GM12892 (cell line): ENCODE measurements around the gene ANKFN1.
"Not testable (repeated sequence)": the region's sequence is repeated elsewhere in the genome, so short reads cannot be mapped to it uniquely, and the experiment has no call there.

ENCODE experiments used
- DNase-seq: peaks from one replicate; pipeline ENCODE4 v3.0.0; 2011; ENCODE audit not compliant: insufficient read length
- FAIRE-seq: peaks from 2 replicates; lab custom pipeline; 2011; peaks lifted over from hg19 to GRCh38; lab: Jason Lieb, UNC
- POLR2A ChIP-seq: IDR thresholded peaks from 2 replicates; pipeline ENCODE4 v1.6.1; 2011; ENCODE audit warnings: low read depth, low read length, control low read depth
- POLR2AphosphoS5 ChIP-seq: IDR thresholded peaks from 2 replicates; pipeline ENCODE4 v1.6.1; 2011; ENCODE audit warnings: low read depth, low read length, control low read depth
- TAF1 ChIP-seq: IDR thresholded peaks from 2 replicates; pipeline ENCODE4 v1.6.1; 2011; ENCODE audit warnings: low read depth, mild to moderate bottlenecking, control low read depth, low read length, borderline replicate concordance

Gene ANKFN1

GRCh38 chr17:56393156-56393555 lies 239.9 kb downstream of the ANKFN1 start:
- FAIRE-seq: peak; percentile 40
- TF ChIP-seq POLR2AphosphoS5 (no peak), TAF1 (no peak), POLR2A (no peak)
- DNase-seq: no peak

GRCh38 chr17:56395787-56396186 lies 242.5 kb downstream of the ANKFN1 start:
- no peak for DNase-seq
- TF ChIP-seq TAF1 (no peak), POLR2A (no peak), POLR2AphosphoS5 (no peak)
- no peak for FAIRE-seq

GRCh38 chr17:56407086-56407485 lies 253.8 kb downstream of the ANKFN1 start:
- TF ChIP-seq POLR2AphosphoS5 (no peak), POLR2A (no peak), TAF1 (no peak)
- DNase-seq (no peak), FAIRE-seq (no peak)

DNA sequence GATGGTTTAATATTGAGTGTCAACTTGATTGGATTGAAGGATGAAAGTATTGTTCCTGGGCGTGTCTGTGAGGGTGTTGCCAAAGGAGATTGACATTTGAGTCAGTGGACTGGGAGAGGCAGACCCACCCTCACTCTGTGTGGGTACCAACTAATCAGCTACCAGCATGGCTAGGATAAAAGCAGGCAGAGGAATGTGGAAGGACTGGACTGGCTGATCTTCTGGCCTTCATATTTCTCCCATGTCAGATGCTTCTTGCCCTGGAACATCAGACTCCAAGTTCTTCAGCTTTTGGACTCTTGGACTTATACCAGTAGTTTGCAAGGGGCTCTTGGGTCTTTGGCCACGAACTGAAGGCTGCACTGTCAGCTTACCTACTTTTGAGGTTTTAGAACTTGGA lies 259.1 kb downstream of the ANKFN1 start:
- not testable (repeated sequence) for DNase-seq, FAIRE-seq

DNA sequence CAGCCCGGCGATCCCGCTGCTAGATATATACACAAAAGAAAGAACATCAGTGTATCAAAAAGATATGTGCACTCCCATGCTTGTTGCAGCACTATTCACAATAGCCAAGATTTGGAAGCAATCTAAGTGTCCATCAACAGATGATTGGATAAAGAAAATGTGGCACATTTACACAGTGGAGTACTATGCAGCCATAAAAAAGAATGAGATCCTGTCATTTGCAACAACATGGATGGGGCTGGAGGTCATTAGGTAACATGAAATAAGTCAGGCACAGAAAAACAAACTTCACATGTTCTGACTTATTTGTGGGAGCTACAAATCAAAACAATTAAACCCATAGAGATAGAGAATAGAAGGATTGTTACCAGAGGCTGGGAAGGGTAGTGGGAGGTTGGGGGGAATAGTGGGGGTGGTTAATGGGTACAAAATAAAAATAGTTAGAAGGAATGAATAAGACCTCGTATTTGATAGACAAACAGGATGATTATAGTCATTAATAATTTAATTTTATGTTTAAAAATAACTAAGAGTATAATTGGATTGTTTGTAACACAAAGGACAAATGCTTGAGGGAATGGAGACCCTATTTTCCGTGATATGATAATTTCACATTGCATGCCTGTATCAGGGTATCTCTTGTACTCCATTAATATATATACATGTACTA lies 263.5 kb downstream of the ANKFN1 start:
- TF ChIP-seq TAF1: no peak
- TF ChIP-seq POLR2A: no peak
- no peak for TF ChIP-seq POLR2AphosphoS5
- DNase-seq (no peak), FAIRE-seq (no peak)

GRCh38 chr17:56424005-56424404 lies 270.7 kb downstream of the ANKFN1 start:
- FAIRE-seq (peak; percentile 84), DNase-seq (no peak)
- TF ChIP-seq TAF1 (no peak), POLR2AphosphoS5 (no peak), POLR2A (no peak)

- FAIRE-seq: no peak
- TF ChIP-seq POLR2AphosphoS5 (no peak), TAF1 (no peak), POLR2A (no peak)
Observed at GRCh38 chr17:56424543-56425044, 271.3 kb downstream of the ANKFN1 start.

GRCh38 chr17:56425483-56425882 lies 272.2 kb downstream of the ANKFN1 start:
- FAIRE-seq (no peak), DNase-seq (no peak)
- TF ChIP-seq POLR2AphosphoS5: no peak
- TF ChIP-seq POLR2A: no peak

More at GRCh38 chr17:56424543-56425044, 271.3 kb downstream of the ANKFN1 start:
- DNase-seq: no peak

DNA sequence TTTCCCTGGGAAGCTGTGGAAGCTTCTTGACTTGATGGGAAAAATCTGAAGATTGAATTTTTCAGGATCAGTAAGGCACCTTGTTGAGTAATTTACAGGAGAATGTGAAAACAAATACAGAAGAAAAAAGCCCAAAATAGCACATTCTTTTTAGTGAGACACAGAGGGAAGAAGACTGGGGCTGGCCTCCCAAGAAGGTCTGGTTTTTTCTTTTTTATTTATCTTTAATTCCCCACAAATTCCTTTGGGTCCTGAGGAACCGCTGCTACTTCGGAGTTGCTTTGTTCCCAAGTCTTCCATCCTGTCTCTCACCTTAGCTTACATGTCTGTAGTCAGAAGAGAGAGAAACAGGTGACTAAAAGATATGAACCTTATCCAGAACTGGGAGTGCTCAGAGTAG lies 273.6 kb downstream of the ANKFN1 start:
- FAIRE-seq: peak; percentile 14
- TF ChIP-seq TAF1: no peak
- no peak for TF ChIP-seq POLR2AphosphoS5
- no peak for DNase-seq

- TF ChIP-seq POLR2A (no peak), POLR2AphosphoS5 (no peak), TAF1 (no peak)
- FAIRE-seq (peak; percentile 78), DNase-seq (no peak)
Observed at GRCh38 chr17:56431736-56432135, 278.5 kb downstream of the ANKFN1 start.

GRCh38 chr17:56432443-56432842 lies 279.2 kb downstream of the ANKFN1 start:
- FAIRE-seq (no peak), DNase-seq (no peak)
- TF ChIP-seq POLR2AphosphoS5: no peak
- no peak for TF ChIP-seq TAF1
- no peak for TF ChIP-seq POLR2A

DNA sequence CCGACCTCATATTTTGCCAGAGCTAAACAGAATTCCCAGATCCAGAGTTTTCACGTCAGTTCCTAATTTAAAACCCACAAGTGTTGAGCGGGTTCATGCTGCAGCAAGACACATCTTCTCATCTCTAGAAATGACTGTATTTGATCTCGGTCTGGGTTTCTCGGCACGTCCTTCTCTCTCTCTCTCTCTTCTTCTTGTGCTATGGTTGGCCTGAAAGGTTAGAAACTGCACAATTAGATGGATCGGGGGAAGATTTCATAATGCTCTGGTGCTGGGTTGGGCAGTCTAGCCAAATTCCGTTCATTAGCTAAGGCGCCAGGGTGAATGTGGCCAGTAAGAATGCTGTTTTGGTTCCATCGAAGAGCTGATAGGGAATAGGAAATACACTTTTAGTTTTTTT lies 281.3 kb downstream of the ANKFN1 start:
- TF ChIP-seq POLR2AphosphoS5 (no peak), TAF1 (no peak), POLR2A (no peak)
- no peak for FAIRE-seq
- DNase-seq: no peak

DNA sequence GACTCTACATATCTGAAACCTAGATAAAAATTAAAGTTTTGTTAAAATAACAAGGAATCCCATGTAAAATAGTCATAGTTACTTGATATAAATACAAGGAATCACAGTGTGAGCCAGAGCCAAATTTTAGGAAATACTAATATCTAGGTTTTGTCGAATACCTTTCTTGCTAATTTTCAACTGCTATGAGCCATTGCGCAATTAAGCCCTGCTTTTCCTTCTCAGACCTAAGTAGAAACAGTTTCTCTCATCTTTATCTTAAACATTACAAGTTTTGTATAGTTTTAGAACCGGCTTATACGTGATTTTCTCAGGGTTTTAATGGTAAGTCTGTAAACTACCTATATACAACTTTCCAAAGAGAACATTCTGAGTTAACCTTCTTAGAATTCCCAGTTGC lies 282.9 kb downstream of the ANKFN1 start:
- FAIRE-seq (no peak), DNase-seq (no peak)
- TF ChIP-seq POLR2AphosphoS5 (no peak), POLR2A (no peak), TAF1 (no peak)
